Epithelial cell of alveolus of lung (primary cell): ENCODE measurements around the gene FAM216B. TPM values are rescaled to one million over a fixed set of nuclear protein-coding genes. Genes with fewer than 3 reads are reported as not detected.

Source experiments
- total RNA-seq: library from RNA; depleted of rRNA; stranded (reverse); fragments of >200 nt; gene quantifications from 2 replicates; pipeline ENCODE4 v1.2.1, GENCODE V29; 2015

FAM216B gene
- total RNA-seq: 0.16 TPM in 1 of 2 replicates, not detected in the other

GRCh38 chr13:42781352-42781751 lies at the start of gene FAM216B:
TSS of gene FAM216B (plus strand) at chr13:42781584. CDS start at chr13:42784068, 2,484 bp downstream.

Other genes with a start within 250 kb of the FAM216B start
- gene TNFSF11, start 207.4 kb upstream of the FAM216B start, total RNA-seq: 6.8 and 32.7 TPM in 2 replicates
- gene EPSTI1, start 210.7 kb downstream of the FAM216B start, total RNA-seq: 2.3 and 11.4 TPM in 2 replicates
- 11.3 and 23.5 TPM in 2 replicates for gene DNAJC15, start 242.0 kb downstream of the FAM216B start, total RNA-seq